ENCODE results near the gene PPM1F.

Gene PPM1F

GRCh38 chr22:21928048-21928447 is 24.6 kb downstream of the PPM1F start:
- no peak overlapping the region for H2BK5ac ChIP-seq (ENCODE audit: low read length)
- H2AFZ ChIP-seq (ENCODE audit: low read length): no peak overlapping the region
- H3K79me1 ChIP-seq (ENCODE audit: low read depth, low read length): peaks cover 2% of the 10 kb centered on the region
- peak overlapping the region; percentile 9 for H3K14ac ChIP-seq (ENCODE audit: low read length)
- H3K23ac ChIP-seq (ENCODE audit: low read depth, low read length, poor library complexity): no peak overlapping the region
- H3K4me3 ChIP-seq (ENCODE audit: low read length in 2 of 2): no peak overlapping the region
- H2BK15ac ChIP-seq (ENCODE audit: low read length): no peak overlapping the region
- no peak for DNase-seq (ENCODE audit: low spot score)
- H3K9ac ChIP-seq (ENCODE audit: low read depth, low read length, poor library complexity): no peak overlapping the region
- H2AK5ac ChIP-seq (ENCODE audit: low read depth, low read length): no peak overlapping the region
- H3K9me3 ChIP-seq (replicated peaks in 1 of 2; ENCODE audit: control insufficient read depth in 2 of 2, insufficient read depth in 1 of 2, low read depth in 1 of 2, low read length in 2 of 2): no peaks in the 10 kb centered on the region
- peaks cover 0 to 21% of the 10 kb centered on the region in 2 donors for H3K4me1 ChIP-seq (ENCODE audit: control insufficient read depth in 2 of 2, insufficient read depth in 1 of 2, low read depth in 1 of 2, low read length in 2 of 2)
- H3K36me3 ChIP-seq (replicated peaks in 1 of 2; ENCODE audit: control insufficient read depth in 2 of 2, insufficient read depth in 2 of 2, low read length in 2 of 2): peaks cover 21 to 52% of the 10 kb centered on the region in 2 donors
- no peak overlapping the region for H3K4ac ChIP-seq (ENCODE audit: low read length)
- no peak overlapping the region for H4K8ac ChIP-seq (ENCODE audit: low read depth, low read length)
- H3K18ac ChIP-seq (ENCODE audit: low read length): no peak overlapping the region
- H4K91ac ChIP-seq (ENCODE audit: low read depth, low read length, poor library complexity): no peak overlapping the region
- WGBS, 2 donors (ENCODE audit: extremely low coverage in 2 of 2, insufficient read length in 2 of 2, insufficient replicate concordance in 1 of 2): no CpG with 5 or more reads among the region's 12 CpGs
- H2BK120ac ChIP-seq (ENCODE audit: low read depth, low read length): no peak overlapping the region
- H3K27me3 ChIP-seq (ENCODE audit: control insufficient read depth in 3 of 3, insufficient read depth in 3 of 3, low read depth in 1 of 3, low read length in 3 of 3): no peaks in the 10 kb centered on the region
- H3K4me2 ChIP-seq (ENCODE audit: insufficient read depth, low read length, poor library complexity, severe bottlenecking): no peak overlapping the region
- H2BK12ac ChIP-seq (ENCODE audit: low read length): no peak overlapping the region
- H3K27ac ChIP-seq (replicated peaks; ENCODE audit: low read length): no peak overlapping the region

DNA sequence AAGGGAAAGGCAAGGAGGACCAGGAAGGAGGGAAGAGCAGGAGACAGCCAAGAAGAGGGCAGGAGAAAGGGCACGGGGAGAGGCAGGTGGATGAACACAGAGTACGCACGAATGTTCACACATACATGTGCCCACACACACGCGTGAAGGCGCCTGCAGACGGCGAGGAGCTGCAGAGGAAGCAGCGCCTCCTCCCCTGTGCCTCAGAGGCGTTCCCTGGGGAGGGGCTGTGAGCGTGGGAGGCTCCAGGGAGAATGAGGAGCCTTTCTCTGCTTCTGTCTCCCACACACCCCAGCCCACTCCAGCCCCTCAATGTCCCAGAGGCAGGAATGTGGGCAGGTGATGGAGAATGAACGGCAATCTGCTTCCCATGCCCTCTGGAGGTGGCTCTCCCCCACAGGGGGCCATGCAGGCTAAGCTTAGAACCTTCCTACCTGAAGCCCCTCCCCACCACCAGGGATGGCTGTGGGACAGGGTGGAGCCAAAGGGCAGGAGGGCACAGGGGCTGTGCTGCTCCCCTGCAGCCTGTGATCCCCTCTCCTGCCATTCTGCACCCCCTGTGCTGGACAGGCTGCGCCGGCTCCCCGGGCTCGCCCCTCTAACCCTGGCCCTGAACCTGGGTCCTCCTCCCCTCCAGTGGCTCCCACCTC is 25.3 kb downstream of the PPM1F start:
- Histone ChIP-seq H3K9me3 (replicated peaks in 1 of 2; ENCODE audit: control insufficient read depth in 2 of 2, insufficient read depth in 1 of 2, low read depth in 1 of 2, low read length in 2 of 2) (no peaks in the 10 kb centered on the region), H3K14ac (ENCODE audit: low read length) (no peak overlapping the region), H3K9ac (ENCODE audit: low read depth, low read length, poor library complexity) (peak overlapping the region; percentile 32), H3K4me2 (ENCODE audit: insufficient read depth, low read length, poor library complexity, severe bottlenecking) (no peak overlapping the region), H2BK5ac (ENCODE audit: low read length) (no peak overlapping the region), H2AK5ac (ENCODE audit: low read depth, low read length) (peak overlapping the region; percentile 3), H2BK12ac (ENCODE audit: low read length) (peak overlapping the region; percentile 33), H3K79me1 (ENCODE audit: low read depth, low read length) (peaks cover 2% of the 10 kb centered on the region), H2BK15ac (ENCODE audit: low read length) (no peak overlapping the region), H3K23ac (ENCODE audit: low read depth, low read length, poor library complexity) (no peak overlapping the region), H3K4ac (ENCODE audit: low read length) (no peak overlapping the region), H4K8ac (ENCODE audit: low read depth, low read length) (no peak overlapping the region), H3K27ac (replicated peaks; ENCODE audit: low read length) (no peak overlapping the region), H4K91ac (ENCODE audit: low read depth, low read length, poor library complexity) (no peak overlapping the region), H2AFZ (ENCODE audit: low read length) (no peak overlapping the region), H3K4me3 (ENCODE audit: low read length in 2 of 2) (no peak overlapping the region), H3K4me1 (ENCODE audit: control insufficient read depth in 2 of 2, insufficient read depth in 1 of 2, low read depth in 1 of 2, low read length in 2 of 2) (peaks cover 0 to 21% of the 10 kb centered on the region in 2 donors), H2BK120ac (ENCODE audit: low read depth, low read length) (no peak overlapping the region), H3K18ac (ENCODE audit: low read length) (peak overlapping the region; percentile 86), H3K27me3 (ENCODE audit: control insufficient read depth in 3 of 3, insufficient read depth in 3 of 3, low read depth in 1 of 3, low read length in 3 of 3) (no peaks in the 10 kb centered on the region), H3K36me3 (replicated peaks in 1 of 2; ENCODE audit: control insufficient read depth in 2 of 2, insufficient read depth in 2 of 2, low read length in 2 of 2) (peaks cover 15 to 44% of the 10 kb centered on the region in 2 donors)
- DNase-seq (ENCODE audit: low spot score): no peak
- WGBS, 2 donors (ENCODE audit: extremely low coverage in 2 of 2, insufficient read length in 2 of 2, insufficient replicate concordance in 1 of 2): no CpG with 5 or more reads among the region's 16 CpGs

DNA sequence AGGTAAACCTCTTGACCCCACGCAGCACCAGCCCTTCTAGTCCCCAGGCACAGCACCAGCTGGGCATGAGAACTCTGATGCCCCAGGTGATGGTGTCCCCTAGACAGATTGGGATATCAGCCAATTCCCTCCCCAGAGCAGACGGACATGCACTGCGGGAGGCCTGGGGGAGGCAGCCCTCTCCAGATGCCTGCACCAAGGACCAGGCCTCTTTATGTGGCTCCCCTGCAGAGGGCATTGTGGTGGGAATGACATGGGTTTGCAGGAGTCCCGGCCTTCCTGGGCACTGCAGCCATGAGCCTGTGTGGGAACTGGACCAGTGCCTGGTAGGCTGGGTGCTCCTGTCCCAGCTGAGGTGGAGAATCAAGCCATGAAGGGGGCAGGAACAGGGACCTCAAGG is 25.9 kb downstream of the PPM1F start:
- peak overlapping the region; percentile 32 for H3K9ac ChIP-seq (ENCODE audit: low read depth, low read length, poor library complexity)
- H2BK12ac ChIP-seq (ENCODE audit: low read length): peak overlapping the region; percentile 33
- peak overlapping the region; percentile 3 for H2AK5ac ChIP-seq (ENCODE audit: low read depth, low read length)
- peaks cover 2% of the 10 kb centered on the region for H3K79me1 ChIP-seq (ENCODE audit: low read depth, low read length)
- no peak overlapping the region for H2AFZ ChIP-seq (ENCODE audit: low read length)
- DNase-seq (ENCODE audit: low spot score): no peak
- H2BK15ac ChIP-seq (ENCODE audit: low read length): no peak overlapping the region
- H3K9me3 ChIP-seq (replicated peaks in 1 of 2; ENCODE audit: control insufficient read depth in 2 of 2, insufficient read depth in 1 of 2, low read depth in 1 of 2, low read length in 2 of 2): no peaks in the 10 kb centered on the region
- H2BK120ac ChIP-seq (ENCODE audit: low read depth, low read length): no peak overlapping the region
- no peak overlapping the region for H3K14ac ChIP-seq (ENCODE audit: low read length)
- no peaks in the 10 kb centered on the region for H3K27me3 ChIP-seq (ENCODE audit: control insufficient read depth in 3 of 3, insufficient read depth in 3 of 3, low read depth in 1 of 3, low read length in 3 of 3)
- H3K4me3 ChIP-seq (ENCODE audit: low read length in 2 of 2): no peak overlapping the region
- no peak overlapping the region for H3K4ac ChIP-seq (ENCODE audit: low read length)
- WGBS, 2 donors (ENCODE audit: extremely low coverage in 2 of 2, insufficient read length in 2 of 2, insufficient replicate concordance in 1 of 2): no CpG with 5 or more reads among the region's 4 CpGs
- H3K23ac ChIP-seq (ENCODE audit: low read depth, low read length, poor library complexity): no peak overlapping the region
- H3K27ac ChIP-seq (replicated peaks; ENCODE audit: low read length): no peak overlapping the region
- H3K4me1 ChIP-seq (ENCODE audit: control insufficient read depth in 2 of 2, insufficient read depth in 1 of 2, low read depth in 1 of 2, low read length in 2 of 2): peaks cover 0 to 21% of the 10 kb centered on the region in 2 donors
- H4K91ac ChIP-seq (ENCODE audit: low read depth, low read length, poor library complexity): no peak overlapping the region
- no peak overlapping the region for H4K8ac ChIP-seq (ENCODE audit: low read depth, low read length)
- no peak overlapping the region for H3K4me2 ChIP-seq (ENCODE audit: insufficient read depth, low read length, poor library complexity, severe bottlenecking)
- H2BK5ac ChIP-seq (ENCODE audit: low read length): no peak overlapping the region
- peaks cover 13 to 42% of the 10 kb centered on the region in 2 donors for H3K36me3 ChIP-seq (replicated peaks in 1 of 2; ENCODE audit: control insufficient read depth in 2 of 2, insufficient read depth in 2 of 2, low read length in 2 of 2)
- H3K18ac ChIP-seq (ENCODE audit: low read length): peak overlapping the region; percentile 86

GRCh38 chr22:21923163-21923561 is 29.5 kb downstream of the PPM1F start:
- Histone ChIP-seq H4K91ac (ENCODE audit: low read depth, low read length, poor library complexity) (no peak overlapping the region), H2AK5ac (ENCODE audit: low read depth, low read length) (peak overlapping the region; percentile 77), H2BK5ac (ENCODE audit: low read length) (no peak overlapping the region), H2BK12ac (ENCODE audit: low read length) (no peak overlapping the region), H3K27me3 (ENCODE audit: control insufficient read depth in 3 of 3, insufficient read depth in 3 of 3, low read depth in 1 of 3, low read length in 3 of 3) (no peaks in the 10 kb centered on the region), H3K9ac (ENCODE audit: low read depth, low read length, poor library complexity) (no peak overlapping the region), H3K4me3 (ENCODE audit: low read length in 2 of 2) (no peak overlapping the region), H3K14ac (ENCODE audit: low read length) (no peak overlapping the region), H3K36me3 (replicated peaks in 1 of 2; ENCODE audit: control insufficient read depth in 2 of 2, insufficient read depth in 2 of 2, low read length in 2 of 2) (peaks cover 0 to 9% of the 10 kb centered on the region in 2 donors), H3K23ac (ENCODE audit: low read depth, low read length, poor library complexity) (peak overlapping the region; percentile 56), H3K4me2 (ENCODE audit: insufficient read depth, low read length, poor library complexity, severe bottlenecking) (no peak overlapping the region), H3K27ac (replicated peaks; ENCODE audit: low read length) (no peak overlapping the region), H4K8ac (ENCODE audit: low read depth, low read length) (no peak overlapping the region), H2BK120ac (ENCODE audit: low read depth, low read length) (no peak overlapping the region), H3K79me1 (ENCODE audit: low read depth, low read length) (no peaks in the 10 kb centered on the region), H3K18ac (ENCODE audit: low read length) (peak overlapping the region; percentile 50), H3K4ac (ENCODE audit: low read length) (peak overlapping the region; percentile 31), H2AFZ (ENCODE audit: low read length) (no peak overlapping the region), H3K9me3 (replicated peaks in 1 of 2; ENCODE audit: control insufficient read depth in 2 of 2, insufficient read depth in 1 of 2, low read depth in 1 of 2, low read length in 2 of 2) (no peaks in the 10 kb centered on the region), H3K4me1 (ENCODE audit: control insufficient read depth in 2 of 2, insufficient read depth in 1 of 2, low read depth in 1 of 2, low read length in 2 of 2) (peaks cover 7 to 42% of the 10 kb centered on the region in 2 donors), H2BK15ac (ENCODE audit: low read length) (peak overlapping the region; percentile 34)
- no peak for DNase-seq (ENCODE audit: low spot score)
- WGBS, 2 donors (ENCODE audit: extremely low coverage in 2 of 2, insufficient read length in 2 of 2, insufficient replicate concordance in 1 of 2): no CpG with 5 or more reads among the region's 21 CpGs

Measured in neuronal stem cell (in vitro differentiated cells).